Fibroblast of pulmonary artery (primary cell): ENCODE data around the gene COL4A6.
"Not testable (repeated sequence)": the region's sequence is repeated elsewhere in the genome, so short reads cannot be mapped to it uniquely, and the experiment has no call there.

ENCODE experiments used
- DNase-seq: peaks from one replicate; pipeline ENCODE4 v3.0.0-alpha.2; 2010; ENCODE audit warnings: low read depth
- H3K4me3 ChIP-seq: replicated peaks from 2 replicates; pipeline ENCODE4 v1.5.1; 2011; ENCODE audit warnings: low read depth, mild to moderate bottlenecking, control low read depth, low read length, moderate library complexity
- TF ChIP-seq, protein P1 (sequence below): IDR thresholded peaks from 2 replicates; pipeline ENCODE4 v1.5.1; 2011; ENCODE audit warnings: mild to moderate bottlenecking, control low read depth, low read length, inconsistent platforms; ENCODE audit errors: missing control alignments

Gene COL4A6

DNA sequence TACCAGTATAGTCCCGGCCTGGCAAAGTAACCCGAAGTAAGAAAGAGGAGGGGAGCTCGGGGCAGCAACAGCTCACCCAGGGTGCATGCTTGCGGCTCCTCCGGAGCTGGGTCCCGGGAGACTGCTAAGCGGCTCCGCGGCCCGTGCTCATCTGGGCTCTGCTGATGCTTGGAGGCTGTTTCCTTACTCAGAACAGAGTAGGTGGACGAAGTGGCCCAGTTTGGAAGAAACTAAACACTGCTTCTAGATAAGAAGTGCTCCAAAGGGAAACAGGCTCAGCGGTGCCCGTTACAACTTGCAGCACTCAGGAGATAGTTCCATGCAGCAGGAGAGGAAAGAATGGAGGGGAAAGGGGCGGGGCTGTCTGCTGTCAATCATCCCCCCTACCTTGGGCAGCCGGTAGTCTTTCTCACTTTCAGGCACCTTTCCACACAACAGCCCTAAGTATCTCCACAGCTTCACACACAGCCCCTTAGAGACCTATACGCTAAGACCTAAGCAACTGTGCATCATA, at the start of gene COL4A6:
Gene COL4A6 (minus strand): TSS at position 313 of the 514 bp plus-strand sequence. CDS start 226 bp downstream, at position 87.
- TF ChIP-seq, protein P1, sequence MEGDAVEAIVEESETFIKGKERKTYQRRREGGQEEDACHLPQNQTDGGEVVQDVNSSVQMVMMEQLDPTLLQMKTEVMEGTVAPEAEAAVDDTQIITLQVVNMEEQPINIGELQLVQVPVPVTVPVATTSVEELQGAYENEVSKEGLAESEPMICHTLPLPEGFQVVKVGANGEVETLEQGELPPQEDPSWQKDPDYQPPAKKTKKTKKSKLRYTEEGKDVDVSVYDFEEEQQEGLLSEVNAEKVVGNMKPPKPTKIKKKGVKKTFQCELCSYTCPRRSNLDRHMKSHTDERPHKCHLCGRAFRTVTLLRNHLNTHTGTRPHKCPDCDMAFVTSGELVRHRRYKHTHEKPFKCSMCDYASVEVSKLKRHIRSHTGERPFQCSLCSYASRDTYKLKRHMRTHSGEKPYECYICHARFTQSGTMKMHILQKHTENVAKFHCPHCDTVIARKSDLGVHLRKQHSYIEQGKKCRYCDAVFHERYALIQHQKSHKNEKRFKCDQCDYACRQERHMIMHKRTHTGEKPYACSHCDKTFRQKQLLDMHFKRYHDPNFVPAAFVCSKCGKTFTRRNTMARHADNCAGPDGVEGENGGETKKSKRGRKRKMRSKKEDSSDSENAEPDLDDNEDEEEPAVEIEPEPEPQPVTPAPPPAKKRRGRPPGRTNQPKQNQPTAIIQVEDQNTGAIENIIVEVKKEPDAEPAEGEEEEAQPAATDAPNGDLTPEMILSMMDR, result no peak
- DNase-seq, result no peak
- H3K4me3 ChIP-seq, result peak within 1 kb of the TSS; percentile 61

- TF ChIP-seq, protein P1, result no peak
- no peak overlapping the region for H3K4me3 ChIP-seq
- no peak for DNase-seq
Observed at GRCh38 chrX:108485960-108486359, 47.7 kb upstream of the COL4A6 start.

DNA sequence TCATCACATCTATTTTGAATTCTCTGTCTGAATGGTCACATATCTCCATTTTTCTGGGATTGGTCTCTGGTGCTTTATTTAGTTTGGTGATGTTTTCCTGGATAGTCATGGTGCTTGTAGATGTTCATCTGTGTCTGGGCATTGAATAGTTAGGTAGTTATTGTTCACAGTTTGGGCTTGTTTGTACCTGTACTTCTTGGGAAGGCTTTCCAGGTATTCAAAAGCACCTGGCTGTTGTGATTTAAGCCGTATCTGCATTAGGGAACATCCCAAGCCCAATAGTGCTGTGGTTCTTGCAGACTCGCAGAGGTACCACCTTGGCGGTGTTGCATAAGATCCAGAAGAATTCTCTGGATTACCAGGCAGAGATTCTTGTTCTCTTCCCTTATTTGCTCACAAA, 46.0 kb upstream of the COL4A6 start:
- H3K4me3 ChIP-seq, result no peak overlapping the region
- DNase-seq, result no peak
- TF ChIP-seq, protein P1, result no peak

DNA sequence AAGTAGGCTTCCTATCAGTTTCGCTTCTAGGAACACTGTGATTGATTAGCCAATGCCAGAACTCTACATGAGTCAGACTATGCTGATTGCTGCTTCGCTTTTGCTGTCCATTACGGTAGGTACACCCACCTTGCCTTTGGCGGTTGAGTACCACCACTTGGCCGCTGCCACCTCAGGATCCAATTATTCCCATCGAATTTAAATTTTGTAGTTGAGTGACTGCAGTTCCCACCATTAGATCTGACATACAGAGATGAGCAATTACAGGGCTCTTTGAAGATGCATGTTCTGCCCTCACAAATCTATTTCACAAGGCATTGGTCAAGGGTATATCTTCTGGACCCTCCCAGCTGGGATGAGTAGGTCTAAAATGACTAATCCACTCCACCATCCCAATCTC, 43.3 kb upstream of the COL4A6 start:
- not testable (repeated sequence) for H3K4me3 ChIP-seq, DNase-seq

DNA sequence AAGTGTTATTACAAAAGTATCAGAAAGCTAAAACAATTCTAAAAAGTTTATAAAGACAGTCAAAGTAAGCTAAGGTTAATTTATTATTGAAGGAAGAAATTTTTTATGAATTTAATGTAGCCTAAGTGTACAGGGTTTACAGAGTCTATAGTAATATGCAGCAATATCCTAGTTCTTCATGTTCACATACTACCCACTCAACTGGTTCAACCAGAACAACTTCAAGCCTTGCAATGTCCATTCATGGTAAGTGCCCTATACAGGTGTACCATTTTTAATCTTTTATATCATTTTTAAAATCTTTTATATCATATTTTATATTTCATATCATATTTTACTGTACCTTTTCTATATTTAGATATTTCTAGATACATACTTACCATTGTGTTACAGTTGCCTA, 35.8 kb upstream of the COL4A6 start:
- H3K4me3 ChIP-seq, result no peak overlapping the region
- TF ChIP-seq, protein P1, result no peak
- no peak for DNase-seq

DNA sequence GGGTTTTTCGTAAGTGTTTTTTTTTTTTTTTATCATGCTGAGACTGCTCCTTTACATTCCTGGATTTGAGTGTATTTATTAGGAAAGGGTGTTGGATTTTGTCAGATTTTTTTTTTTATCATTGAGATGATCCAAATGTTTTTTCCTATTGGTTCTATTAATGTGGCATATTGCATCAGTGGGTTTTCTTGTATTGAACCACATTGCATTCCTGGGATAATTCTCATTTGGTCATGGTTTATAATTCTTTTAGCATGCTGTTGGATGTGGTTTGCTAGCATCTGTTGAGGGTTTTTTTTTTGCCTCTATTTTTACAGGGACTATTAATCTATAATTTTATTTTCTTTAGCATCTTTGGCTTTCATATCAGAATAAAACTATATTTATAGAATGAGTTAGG, 30.3 kb upstream of the COL4A6 start:
- TF ChIP-seq, protein P1, result no peak
- H3K4me3 ChIP-seq, result no peak overlapping the region
- peak; percentile 37 for DNase-seq

GRCh38 chrX:108464604-108465003, 26.4 kb upstream of the COL4A6 start:
- TF ChIP-seq, protein P1, result no peak
- peak; percentile 38 for DNase-seq
- H3K4me3 ChIP-seq, result no peak overlapping the region

DNA sequence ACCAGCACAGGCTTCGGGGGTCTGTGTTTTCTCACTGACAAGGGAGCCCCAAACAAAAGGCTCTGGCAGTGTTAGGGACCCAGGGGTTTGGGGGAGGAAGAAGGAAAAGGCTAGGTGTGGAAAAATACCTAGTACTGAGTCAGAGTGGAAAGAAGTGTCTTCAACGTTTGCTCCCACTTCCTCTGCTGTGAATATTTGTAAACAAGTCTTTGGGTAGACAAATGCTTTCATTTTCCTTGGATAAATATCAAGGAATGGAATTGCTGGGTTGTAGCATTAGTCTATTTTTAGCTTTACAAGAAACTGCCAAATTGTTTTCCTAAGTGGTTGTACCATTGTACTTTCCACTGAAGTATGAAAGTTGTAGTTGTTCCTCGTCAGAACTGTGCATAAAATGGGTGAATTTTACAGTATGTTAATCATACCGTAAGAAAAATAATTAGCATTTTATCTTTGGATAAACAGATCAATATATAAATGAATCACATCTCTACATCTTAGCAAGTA, 18.8 kb upstream of the COL4A6 start:
- H3K4me3 ChIP-seq, result no peak overlapping the region
- TF ChIP-seq, protein P1, result no peak

More for the DNA sequence above, 18.8 kb upstream of the COL4A6 start:
- DNase-seq, result no peak
